Effector CD4-positive, alpha-beta T cell (primary cell): ENCODE data around the gene SFXN5.

Experiments used
- DNase-seq: peaks from one replicate; pipeline ENCODE4 v3.0.0-alpha.2; 2020

SFXN5 gene

GRCh38 chr2:72953528-72953927 is 118.0 kb downstream of the SFXN5 start:
- no peak for DNase-seq

- DNase-seq = no peak
Measured at GRCh38 chr2:72952961-72953360, 118.6 kb downstream of the SFXN5 start.

GRCh38 chr2:72952110-72952823 is 119.2 kb downstream of the SFXN5 start:
- no peak for DNase-seq

- no peak for DNase-seq
Measured at GRCh38 chr2:72951303-72952095, 120.0 kb downstream of the SFXN5 start.

GRCh38 chr2:72950558-72951255 is 120.8 kb downstream of the SFXN5 start:
- DNase-seq = no peak

- no peak for DNase-seq
Measured at GRCh38 chr2:72949642-72950041, 121.9 kb downstream of the SFXN5 start.

GRCh38 chr2:72949045-72949444 is 122.5 kb downstream of the SFXN5 start:
- no peak for DNase-seq

GRCh38 chr2:72947952-72948830 is 123.3 kb downstream of the SFXN5 start:
- no peak for DNase-seq

GRCh38 chr2:72946466-72946865 is 125.0 kb downstream of the SFXN5 start:
- no peak for DNase-seq

- no peak for DNase-seq
Measured at GRCh38 chr2:72945450-72946019, 126.0 kb downstream of the SFXN5 start.

- DNase-seq = no peak
Measured at GRCh38 chr2:72944804-72945449, 126.6 kb downstream of the SFXN5 start.

- no peak for DNase-seq
Measured at GRCh38 chr2:72943540-72944395, 127.7 kb downstream of the SFXN5 start.

GRCh38 chr2:72942881-72943418 is 128.6 kb downstream of the SFXN5 start:
- DNase-seq = no peak

- no peak for DNase-seq
Measured at GRCh38 chr2:72942293-72942692, 129.2 kb downstream of the SFXN5 start.

- DNase-seq = no peak
Measured at GRCh38 chr2:72940786-72941185, 130.7 kb downstream of the SFXN5 start.

GRCh38 chr2:72940361-72940760 is 131.2 kb downstream of the SFXN5 start:
- DNase-seq = no peak

- no peak for DNase-seq
Measured at GRCh38 chr2:72938455-72938854, 133.1 kb downstream of the SFXN5 start.

GRCh38 chr2:72937356-72937669 is 134.2 kb downstream of the SFXN5 start:
- no peak for DNase-seq

GRCh38 chr2:72936660-72937355 is 134.7 kb downstream of the SFXN5 start:
- DNase-seq = no peak

GRCh38 chr2:72935611-72935957 is 135.9 kb downstream of the SFXN5 start:
- no peak for DNase-seq
